K562 (cell line): ENCODE measurements around the gene PIF1. TPM values are rescaled to one million over a fixed set of nuclear protein-coding genes. Genes with fewer than 3 reads are reported as not detected.

Source experiments
- ATAC-seq: fragments of 200-7000 bp; cut with Tn5 transposase; 3 replicates; pipeline ENCODE4 v1.9.1; 2020; ENCODE audit warnings: moderate library complexity
- BruUV-seq: library from RNA; stranded (reverse); fragments of 400-500 nt; replicated peaks from 2 replicates; lab custom pipeline; 2021; lab: Mats Ljungman, UMichigan
- CTCF ChIA-PET: fragments of 300-600 bp; formaldehyde crosslinking; extraction: SDS; loops from one replicate; lab custom pipeline; 2021; ENCODE audit warnings: low intra/inter-chr PET ratio; lab: Yijun Ruan, JAX
- POLR2A ChIA-PET: fragments of 300-600, 350-650 bp; sonication (Branson Sonifier 250); formaldehyde crosslinking; extraction: SDS; loops from one replicate; lab custom pipeline; 2021; ENCODE audit warnings: antibody characterized with exemption, inconsistent platforms; lab: Yijun Ruan, JAX
- DNase-seq, 4 experiments: peaks; one replicate each; pipeline versions ENCODE4 v3.0.0 to v3.0.0-alpha.2; 2011 to 2018; ENCODE audit warnings: low spot score in 3 of 4, mixed read lengths in 3 of 4; ENCODE audit errors: extremely low read depth in 1 of 4
- FAIRE-seq: peaks from 2 replicates; lab custom pipeline; 2011; peaks lifted over from hg19 to GRCh38; lab: Jason Lieb, UNC
- H2AFZ ChIP-seq: 2 replicates; pipeline ENCODE4 v1.6.0; 2011; ENCODE audit warnings: low read depth, low read length, control low read depth, inconsistent platforms
- H3K27ac ChIP-seq: fragments of 200-600 bp; 3 replicates; pipeline ENCODE4 v1.8.0; 2011; ENCODE audit warnings: low read depth, mild to moderate bottlenecking, control low read depth, inconsistent platforms, low read length, moderate library complexity, mixed read lengths; ENCODE audit errors: extremely low read depth
- H3K27me3 ChIP-seq, 2 experiments: fragments of 300-600 bp in 1 of 2; 2 replicates in 1 of 2; 3 replicates in 1 of 2; pipeline versions ENCODE4 v1.6.0 to v1.8.0; 2011; ENCODE audit warnings: inconsistent platforms in 2 of 2, low read length in 2 of 2, mild to moderate bottlenecking in 1 of 2, mixed read lengths in 1 of 2, moderate library complexity in 1 of 2; ENCODE audit not compliant: control insufficient read depth in 2 of 2, insufficient read depth in 2 of 2
- H3K36me3 ChIP-seq: fragments of 300-600 bp; 3 replicates; pipeline ENCODE4 v1.8.0; 2011; ENCODE audit warnings: mild to moderate bottlenecking, low read length, inconsistent platforms; ENCODE audit not compliant: control insufficient read depth, insufficient read depth
- H3K4me1 ChIP-seq, 2 experiments: fragments of 200-600 bp in 1 of 2; replicated peaks in 1 of 2; 2 replicates in 1 of 2; 3 replicates in 1 of 2; pipeline versions ENCODE4 v1.5.1 to v1.8.0; 2011; ENCODE audit warnings: inconsistent platforms in 2 of 2, low read length in 2 of 2, mild to moderate bottlenecking in 1 of 2, mixed read lengths in 1 of 2, moderate library complexity in 1 of 2; ENCODE audit not compliant: control insufficient read depth in 2 of 2, insufficient read depth in 2 of 2
- H3K4me2 ChIP-seq: 2 replicates; pipeline ENCODE4 v1.6.1; 2011; ENCODE audit warnings: low read length, control low read depth, inconsistent platforms, mixed read lengths; ENCODE audit not compliant: insufficient read depth
- H3K4me3 ChIP-seq: fragments of 200-600 bp; sonication (generic), shearing (Covaris generic); 2 replicates; pipeline ENCODE4 v1.5.1; 2016; ENCODE audit warnings: control low read depth, inconsistent platforms
- H3K79me2 ChIP-seq: fragments of 200-600 bp; 3 replicates; pipeline ENCODE4 v1.8.0; 2011; ENCODE audit warnings: low read length, inconsistent platforms; ENCODE audit not compliant: control insufficient read depth, insufficient read depth
- H3K9ac ChIP-seq, 2 experiments: 2 replicates each; pipeline versions ENCODE4 v1.6.0 to v1.6.1; 2011; ENCODE audit warnings: low read depth in 2 of 2, low read length in 2 of 2, control low read depth in 1 of 2, inconsistent platforms in 1 of 2, mild to moderate bottlenecking in 1 of 2, mixed read lengths in 1 of 2; ENCODE audit not compliant: insufficient read depth in 1 of 2
- H3K9me1 ChIP-seq: one replicate; pipeline ENCODE4 v1.6.0; 2011; ENCODE audit warnings: inconsistent platforms, mild to moderate bottlenecking, low read length, moderate library complexity; ENCODE audit not compliant: control insufficient read depth, insufficient read depth
- H3K9me3 ChIP-seq: replicated peaks from 2 replicates; pipeline ENCODE4 v1.5.1; 2011; ENCODE audit warnings: low read depth, low read length, inconsistent platforms; ENCODE audit not compliant: control insufficient read depth, insufficient read depth
- H4K20me1 ChIP-seq: replicated peaks from 2 replicates; pipeline ENCODE4 v1.6.1; 2011; ENCODE audit warnings: low read length, inconsistent platforms, mixed read lengths; ENCODE audit not compliant: control insufficient read depth, insufficient read depth
- CBX3 ChIP-seq, 2 experiments: IDR thresholded peaks; 1 replicate in 1 of 2; 2 replicates in 1 of 2; pipeline ENCODE4 v1.6.1; 2012; ENCODE audit warnings: inconsistent platforms in 2 of 2, low read length in 2 of 2, borderline replicate concordance in 1 of 2, control low read depth in 1 of 2
- EP300 ChIP-seq: IDR thresholded peaks from 2 replicates; pipeline ENCODE4 v1.6.1; 2012; ENCODE audit warnings: low read length, improper control_type of control experiment
- EP400 ChIP-seq: fragments of 450-650 bp; IDR thresholded peaks from 2 replicates; pipeline ENCODE4 v1.6.1; 2017; ENCODE audit warnings: antibody characterized with exemption, mild to moderate bottlenecking, moderate library complexity
- MCM3 ChIP-seq: fragments of 450-650 bp; IDR thresholded peaks from 2 replicates; pipeline ENCODE4 v1.6.1; 2016
- NCOA1 ChIP-seq: fragments of 450-650 bp; IDR thresholded peaks from 2 replicates; pipeline ENCODE4 v1.6.1; 2016; ENCODE audit warnings: low read depth
- NCOA2 ChIP-seq, 2 experiments: fragments of 450-650 bp; IDR thresholded peaks; 2 replicates each; pipeline ENCODE4 v1.6.1; 2018; ENCODE audit warnings: mild to moderate bottlenecking in 2 of 2, moderate library complexity in 1 of 2; ENCODE audit not compliant: partially characterized antibody in 2 of 2
- PCBP1 ChIP-seq: fragments of 200-400 bp; formaldehyde crosslinking; IDR thresholded peaks from 2 replicates; pipeline ENCODE4 v1.6.1; 2018; ENCODE audit warnings: mild to moderate bottlenecking, low read depth, low read length; ENCODE audit not compliant: poor library complexity, severe bottlenecking
- POLR2H ChIP-seq: IDR thresholded peaks from 2 replicates; pipeline ENCODE4 v1.6.1; 2016; ENCODE audit warnings: missing genetic modification characterization, low read depth, mild to moderate bottlenecking, control low read depth, missing compliant biosample characterization, moderate library complexity
- TAF7 ChIP-seq: fragments of 450-650 bp; IDR thresholded peaks from 2 replicates; pipeline ENCODE4 v1.6.1; 2016; ENCODE audit warnings: missing genetic modification characterization, missing compliant biosample characterization
- ZNF316 ChIP-seq: fragments of 450-650 bp; IDR thresholded peaks from 2 replicates; pipeline ENCODE4 v1.6.1; 2016
- ZNF644 ChIP-seq: fragments of 200-800 bp; sonication (Bioruptor generic); IDR thresholded peaks from 2 replicates; pipeline ENCODE4 v1.6.1; 2016; ENCODE audit warnings: low read depth, missing genetic modification characterization, missing compliant biosample characterization
- WGBS: fragments of 100-300 bp; shearing (Covaris generic); methylation state at CpG from one replicate; pipeline ENCODE4 v1.1.6; 2016; ENCODE audit warnings: low coverage, mixed read lengths; ENCODE audit not compliant: insufficient coverage; ENCODE audit errors: missing lambda C conversion rate; 5-methylcytosine and 5-hydroxymethylcytosine counted together
- in situ Hi-C: fragments of 300-500 bp; cut with MboI; formaldehyde crosslinking; loops from 4 replicates; pipeline ENCODE4 v1.15.0; 2018; ENCODE audit warnings: inconsistent platforms, mixed read lengths
- intact Hi-C: fragments of 100-400 bp; cut with micrococcal nuclease; formaldehyde crosslinking; loops from 2 replicates; pipeline ENCODE4 v1.14.2; 2022
- polyA plus RNA-seq, 8 experiments: library from polyadenylated mRNA; depleted of rRNA in 4 of 8; stranded (reverse) in 5 of 8; unstranded in 3 of 8; fragments of >200 nt; fragmentation: Nextera tagmentation in 2 of 8; fragmentation: Illumina TruSeq in 1 of 8; extraction: Ambion mirVana in 2 of 8; extraction: Trizol in 1 of 8; gene quantifications; 2 replicates each; pipeline versions ENCODE4 v1.2.1 to v1.2.3, GENCODE V29; 2011 to 2014; ENCODE audit warnings: inconsistent platforms in 1 of 8, missing spikeins in 1 of 8
- total RNA-seq, 7 experiments: library from RNA; depleted of rRNA in 6 of 7; stranded (reverse); fragments of >200 nt in 6 of 7; fragmentation: Illumina TruSeq in 2 of 7; extraction: Trizol in 2 of 7; gene quantifications; 2 replicates each; pipeline versions ENCODE4 v1.2.1 to v1.2.3, GENCODE V29; 2011 to 2021; ENCODE audit warnings: low replicate concordance in 1 of 7
- TF ChIP-seq, protein P1 (sequence below): fragments of 450-650 bp; IDR thresholded peaks from 2 replicates; pipeline ENCODE4 v1.6.1; 2018; ENCODE audit not compliant: partially characterized antibody
- TF ChIP-seq, protein P2 (sequence below): fragments of 450-650 bp; formaldehyde crosslinking; conservative IDR thresholded peaks from 2 replicates; pipeline ENCODE4 v1.4.0; 2022; ENCODE audit warnings: mild to moderate bottlenecking, missing genetic modification characterization
- TF ChIP-seq, protein P3 (sequence below), 3 experiments: fragments of 200-800 bp in 1 of 3; fragments of 250-450 bp in 1 of 3; fragments of 450-650 bp in 1 of 3; sonication (Bioruptor Pico) in 1 of 3; sonication (Bioruptor generic) in 1 of 3; formaldehyde crosslinking in 1 of 3; IDR thresholded peaks; 2 replicates each; pipeline versions ENCODE4 v1.6.1 to v1.8.0; 2016 to 2022; ENCODE audit warnings: mild to moderate bottlenecking in 2 of 3, missing genetic modification characterization in 2 of 3, missing compliant biosample characterization in 1 of 3, moderate library complexity in 1 of 3

The PIF1 gene
- total and polyA plus RNA-seq, 9 of the 15 experiments (the other 6 are each of a cell fraction or from before 2014, with no cell fraction given): 1.1 to 37.9 (median 11.5) TPM

DNA sequence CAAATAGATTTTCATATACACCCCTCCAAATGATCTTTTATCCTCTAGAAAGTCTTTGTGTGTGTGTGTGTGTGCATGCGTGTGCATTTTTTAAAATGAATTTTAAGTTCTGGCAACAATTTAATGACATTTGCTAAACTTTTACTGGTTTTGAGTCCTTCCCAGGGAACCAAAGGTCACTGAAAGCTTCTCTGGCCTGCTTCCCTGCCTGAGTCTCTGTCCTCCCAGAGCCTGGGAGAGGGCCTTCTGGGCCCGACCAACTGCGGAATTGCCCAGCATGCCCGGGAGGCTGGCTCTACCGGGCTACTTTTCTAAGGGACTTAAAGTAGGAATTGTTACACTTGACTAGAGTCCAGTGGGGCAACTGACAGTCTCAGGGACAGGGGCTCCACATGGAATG is 42.7 kb downstream of the PIF1 start:
- no TSS peak for BruUV-seq
- H3K9me3 ChIP-seq: no peaks in the 10 kb centered on the region
- H3K9me1 ChIP-seq: no peaks in the 10 kb centered on the region
- DNase-seq (no peak), ATAC-seq (no peak), FAIRE-seq (no peak)
- H3K36me3 ChIP-seq: no peaks in the 10 kb centered on the region
- H4K20me1 ChIP-seq: 0 out of 2 replicates have a peak, but pooled peaks cover 3% of the 10 kb centered on the region
- no peaks in the 10 kb centered on the region for H3K79me2 ChIP-seq
- no peak overlapping the region for H3K4me2 ChIP-seq
- peaks cover 15 to 22% of the 10 kb centered on the region in 2 experiments; a peak in 4 of 5 replicates for H3K27me3 ChIP-seq
- intact Hi-C loops (no loop called here), in situ Hi-C loops (no loop called here)
- ChIA-PET CTCF (no interaction called here), POLR2A (interaction anchor here (1.0 kb wide), 1 partner anchor 8 kb away, joined by 3 read pairs; no protein-coding TSS in a partner anchor)
- H3K27ac ChIP-seq: no peak overlapping the region
- no peak overlapping the region for H2AFZ ChIP-seq
- 12% methylated on average over 5 of the region's 5 CpGs for WGBS
- no peak overlapping the region for H3K9ac ChIP-seq
- H3K4me3 ChIP-seq: no peak overlapping the region
- no peaks in the 10 kb centered on the region; a peak in 1 of 5 replicates for H3K4me1 ChIP-seq
- TF ChIP-seq ZNF316 (no peak), ZNF644 (tag) (no peak), PCBP1 (no peak), TAF7 (tag) (no peak), MCM3 (no peak), CBX3 (IDR thresholded peaks at IDR 0.05; ENCODE audit: borderline replicate concordance in 1 of 2, low read length in 2 of 2) (no peak), NCOA2 (IDR thresholded peaks at IDR 0.05; ENCODE audit: partially characterized antibody in 2 of 2) (no peak), POLR2H (tag) (no peak), EP400 (no peak), NCOA1 (no peak), EP300 (no peak)
- TF ChIP-seq, protein P1, sequence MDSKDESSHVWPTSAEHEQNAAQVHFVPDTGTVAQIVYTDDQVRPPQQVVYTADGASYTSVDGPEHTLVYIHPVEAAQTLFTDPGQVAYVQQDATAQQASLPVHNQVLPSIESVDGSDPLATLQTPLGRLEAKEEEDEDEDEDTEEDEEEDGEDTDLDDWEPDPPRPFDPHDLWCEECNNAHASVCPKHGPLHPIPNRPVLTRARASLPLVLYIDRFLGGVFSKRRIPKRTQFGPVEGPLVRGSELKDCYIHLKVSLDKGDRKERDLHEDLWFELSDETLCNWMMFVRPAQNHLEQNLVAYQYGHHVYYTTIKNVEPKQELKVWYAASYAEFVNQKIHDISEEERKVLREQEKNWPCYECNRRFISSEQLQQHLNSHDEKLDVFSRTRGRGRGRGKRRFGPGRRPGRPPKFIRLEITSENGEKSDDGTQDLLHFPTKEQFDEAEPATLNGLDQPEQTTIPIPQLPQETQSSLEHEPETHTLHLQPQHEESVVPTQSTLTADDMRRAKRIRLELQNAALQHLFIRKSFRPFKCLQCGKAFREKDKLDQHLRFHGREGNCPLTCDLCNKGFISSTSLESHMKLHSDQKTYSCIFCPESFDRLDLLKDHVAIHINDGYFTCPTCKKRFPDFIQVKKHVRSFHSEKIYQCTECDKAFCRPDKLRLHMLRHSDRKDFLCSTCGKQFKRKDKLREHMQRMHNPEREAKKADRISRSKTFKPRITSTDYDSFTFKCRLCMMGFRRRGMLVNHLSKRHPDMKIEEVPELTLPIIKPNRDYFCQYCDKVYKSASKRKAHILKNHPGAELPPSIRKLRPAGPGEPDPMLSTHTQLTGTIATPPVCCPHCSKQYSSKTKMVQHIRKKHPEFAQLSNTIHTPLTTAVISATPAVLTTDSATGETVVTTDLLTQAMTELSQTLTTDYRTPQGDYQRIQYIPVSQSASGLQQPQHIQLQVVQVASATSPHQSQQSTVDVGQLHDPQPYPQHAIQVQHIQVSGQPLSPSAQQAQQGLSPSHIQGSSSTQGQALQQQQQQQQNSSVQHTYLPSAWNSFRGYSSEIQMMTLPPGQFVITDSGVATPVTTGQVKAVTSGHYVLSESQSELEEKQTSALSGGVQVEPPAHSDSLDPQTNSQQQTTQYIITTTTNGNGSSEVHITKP: no peak
- TF ChIP-seq, protein P2, sequence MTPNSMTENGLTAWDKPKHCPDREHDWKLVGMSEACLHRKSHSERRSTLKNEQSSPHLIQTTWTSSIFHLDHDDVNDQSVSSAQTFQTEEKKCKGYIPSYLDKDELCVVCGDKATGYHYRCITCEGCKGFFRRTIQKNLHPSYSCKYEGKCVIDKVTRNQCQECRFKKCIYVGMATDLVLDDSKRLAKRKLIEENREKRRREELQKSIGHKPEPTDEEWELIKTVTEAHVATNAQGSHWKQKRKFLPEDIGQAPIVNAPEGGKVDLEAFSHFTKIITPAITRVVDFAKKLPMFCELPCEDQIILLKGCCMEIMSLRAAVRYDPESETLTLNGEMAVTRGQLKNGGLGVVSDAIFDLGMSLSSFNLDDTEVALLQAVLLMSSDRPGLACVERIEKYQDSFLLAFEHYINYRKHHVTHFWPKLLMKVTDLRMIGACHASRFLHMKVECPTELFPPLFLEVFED (CRISPR knock-in tag): no peak
- TF ChIP-seq, protein P3, sequence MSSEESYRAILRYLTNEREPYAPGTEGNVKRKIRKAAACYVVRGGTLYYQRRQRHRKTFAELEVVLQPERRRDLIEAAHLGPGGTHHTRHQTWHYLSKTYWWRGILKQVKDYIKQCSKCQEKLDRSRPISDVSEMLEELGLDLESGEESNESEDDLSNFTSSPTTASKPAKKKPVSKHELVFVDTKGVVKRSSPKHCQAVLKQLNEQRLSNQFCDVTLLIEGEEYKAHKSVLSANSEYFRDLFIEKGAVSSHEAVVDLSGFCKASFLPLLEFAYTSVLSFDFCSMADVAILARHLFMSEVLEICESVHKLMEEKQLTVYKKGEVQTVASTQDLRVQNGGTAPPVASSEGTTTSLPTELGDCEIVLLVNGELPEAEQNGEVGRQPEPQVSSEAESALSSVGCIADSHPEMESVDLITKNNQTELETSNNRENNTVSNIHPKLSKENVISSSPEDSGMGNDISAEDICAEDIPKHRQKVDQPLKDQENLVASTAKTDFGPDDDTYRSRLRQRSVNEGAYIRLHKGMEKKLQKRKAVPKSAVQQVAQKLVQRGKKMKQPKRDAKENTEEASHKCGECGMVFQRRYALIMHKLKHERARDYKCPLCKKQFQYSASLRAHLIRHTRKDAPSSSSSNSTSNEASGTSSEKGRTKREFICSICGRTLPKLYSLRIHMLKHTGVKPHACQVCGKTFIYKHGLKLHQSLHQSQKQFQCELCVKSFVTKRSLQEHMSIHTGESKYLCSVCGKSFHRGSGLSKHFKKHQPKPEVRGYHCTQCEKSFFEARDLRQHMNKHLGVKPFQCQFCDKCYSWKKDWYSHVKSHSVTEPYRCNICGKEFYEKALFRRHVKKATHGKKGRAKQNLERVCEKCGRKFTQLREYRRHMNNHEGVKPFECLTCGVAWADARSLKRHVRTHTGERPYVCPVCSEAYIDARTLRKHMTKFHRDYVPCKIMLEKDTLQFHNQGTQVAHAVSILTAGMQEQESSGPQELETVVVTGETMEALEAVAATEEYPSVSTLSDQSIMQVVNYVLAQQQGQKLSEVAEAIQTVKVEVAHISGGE (CRISPR knock-in tag; IDR thresholded peaks at IDR 0.05): no peak
